Fibroblast of villous mesenchyme (primary cell): ENCODE data around the gene PACS2. TPM values are rescaled to one million over a fixed set of nuclear protein-coding genes. Genes with fewer than 3 reads are reported as not detected.

ENCODE experiments used
- DNase-seq: peaks from one replicate; pipeline ENCODE4 v3.0.0-alpha.2; 2010; ENCODE audit warnings: low read depth
- H3K4me3 ChIP-seq: 2 replicates; pipeline ENCODE4 v1.5.1; 2011; ENCODE audit warnings: low read depth, mild to moderate bottlenecking, low read length
- total RNA-seq: library from RNA; depleted of rRNA; stranded (reverse); fragments of >200 nt; gene quantifications from 2 replicates; pipeline ENCODE4 v1.2.3, GENCODE V29; 2012
- TF ChIP-seq, protein P1 (sequence below): IDR thresholded peaks from 2 replicates; pipeline ENCODE4 v1.5.1; 2012; ENCODE audit warnings: low read depth, mild to moderate bottlenecking, low read length; ENCODE audit not compliant: insufficient read depth

The PACS2 gene
- total RNA-seq, 1 donor = 35.0 TPM

DNA sequence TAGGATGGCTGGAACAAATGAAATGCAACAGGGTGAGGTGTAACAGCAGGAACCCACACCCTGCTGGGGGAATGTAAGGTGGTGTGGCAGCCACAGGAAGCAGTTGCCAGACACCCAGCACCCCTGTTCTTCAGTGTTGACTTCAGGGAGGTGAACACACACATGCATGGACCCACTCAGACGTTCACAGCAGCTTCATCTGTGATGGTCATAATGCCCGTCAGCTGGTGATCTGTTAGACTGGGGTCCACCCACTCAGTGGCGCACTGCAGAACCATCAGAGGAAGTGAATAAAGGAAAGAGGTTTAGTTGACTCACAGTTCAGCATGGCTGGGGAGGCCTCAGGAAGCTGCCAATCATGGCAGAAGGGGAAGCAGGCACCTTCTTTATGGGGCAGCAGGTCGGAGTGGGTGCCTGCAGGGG is 61.1 kb downstream of the PACS2 start:
- DNase-seq = no peak
- TF ChIP-seq, protein P1, sequence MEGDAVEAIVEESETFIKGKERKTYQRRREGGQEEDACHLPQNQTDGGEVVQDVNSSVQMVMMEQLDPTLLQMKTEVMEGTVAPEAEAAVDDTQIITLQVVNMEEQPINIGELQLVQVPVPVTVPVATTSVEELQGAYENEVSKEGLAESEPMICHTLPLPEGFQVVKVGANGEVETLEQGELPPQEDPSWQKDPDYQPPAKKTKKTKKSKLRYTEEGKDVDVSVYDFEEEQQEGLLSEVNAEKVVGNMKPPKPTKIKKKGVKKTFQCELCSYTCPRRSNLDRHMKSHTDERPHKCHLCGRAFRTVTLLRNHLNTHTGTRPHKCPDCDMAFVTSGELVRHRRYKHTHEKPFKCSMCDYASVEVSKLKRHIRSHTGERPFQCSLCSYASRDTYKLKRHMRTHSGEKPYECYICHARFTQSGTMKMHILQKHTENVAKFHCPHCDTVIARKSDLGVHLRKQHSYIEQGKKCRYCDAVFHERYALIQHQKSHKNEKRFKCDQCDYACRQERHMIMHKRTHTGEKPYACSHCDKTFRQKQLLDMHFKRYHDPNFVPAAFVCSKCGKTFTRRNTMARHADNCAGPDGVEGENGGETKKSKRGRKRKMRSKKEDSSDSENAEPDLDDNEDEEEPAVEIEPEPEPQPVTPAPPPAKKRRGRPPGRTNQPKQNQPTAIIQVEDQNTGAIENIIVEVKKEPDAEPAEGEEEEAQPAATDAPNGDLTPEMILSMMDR = no peak
- H3K4me3 ChIP-seq = no peak overlapping the region

DNA sequence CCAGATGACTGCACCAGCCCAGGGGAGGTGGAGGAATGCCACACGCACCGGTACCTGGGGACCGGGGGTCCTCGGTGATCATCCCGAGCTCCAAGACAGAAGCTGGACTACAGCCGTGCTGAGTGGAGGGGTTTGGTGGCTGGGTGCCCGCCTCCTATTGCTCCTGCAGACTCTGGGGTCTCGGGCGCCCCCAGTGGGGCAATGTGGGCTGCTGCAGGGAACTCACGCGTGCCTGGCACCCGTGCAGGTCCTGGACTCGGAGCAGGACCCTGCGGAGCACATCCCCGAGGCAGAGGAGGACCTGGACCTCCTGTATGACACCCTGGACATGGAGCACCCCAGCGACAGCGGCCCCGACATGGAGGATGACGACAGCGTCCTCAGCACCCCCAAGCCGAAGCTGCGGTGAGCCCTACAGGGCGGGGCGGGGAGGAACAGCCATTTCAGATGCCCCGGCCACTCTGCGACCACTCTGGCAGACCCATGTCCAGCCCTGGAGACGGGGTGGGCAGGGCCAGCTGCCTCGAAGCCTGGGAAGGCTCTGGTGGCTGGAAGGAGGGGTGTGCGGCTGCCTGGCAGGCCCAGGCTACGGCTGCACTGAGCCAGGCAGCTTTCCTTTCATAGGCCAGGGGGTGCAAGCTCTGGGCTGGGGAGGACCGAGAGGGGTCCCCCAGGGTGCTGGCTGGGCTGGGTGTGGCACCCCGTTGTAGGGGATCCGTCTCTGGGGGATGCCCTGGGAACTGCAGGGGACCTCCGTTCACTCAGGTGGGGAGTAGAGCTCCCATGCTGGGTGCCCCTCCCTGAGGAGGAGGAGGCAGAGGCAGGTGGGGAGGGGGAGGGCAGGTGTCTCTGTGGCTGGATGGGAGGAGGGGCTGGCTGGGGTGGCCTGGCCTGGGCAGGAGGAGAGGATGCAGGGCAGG is 62.2 kb downstream of the PACS2 start:
- TF ChIP-seq, protein P1 = no peak
- no peak overlapping the region for H3K4me3 ChIP-seq
- DNase-seq = no peak

DNA sequence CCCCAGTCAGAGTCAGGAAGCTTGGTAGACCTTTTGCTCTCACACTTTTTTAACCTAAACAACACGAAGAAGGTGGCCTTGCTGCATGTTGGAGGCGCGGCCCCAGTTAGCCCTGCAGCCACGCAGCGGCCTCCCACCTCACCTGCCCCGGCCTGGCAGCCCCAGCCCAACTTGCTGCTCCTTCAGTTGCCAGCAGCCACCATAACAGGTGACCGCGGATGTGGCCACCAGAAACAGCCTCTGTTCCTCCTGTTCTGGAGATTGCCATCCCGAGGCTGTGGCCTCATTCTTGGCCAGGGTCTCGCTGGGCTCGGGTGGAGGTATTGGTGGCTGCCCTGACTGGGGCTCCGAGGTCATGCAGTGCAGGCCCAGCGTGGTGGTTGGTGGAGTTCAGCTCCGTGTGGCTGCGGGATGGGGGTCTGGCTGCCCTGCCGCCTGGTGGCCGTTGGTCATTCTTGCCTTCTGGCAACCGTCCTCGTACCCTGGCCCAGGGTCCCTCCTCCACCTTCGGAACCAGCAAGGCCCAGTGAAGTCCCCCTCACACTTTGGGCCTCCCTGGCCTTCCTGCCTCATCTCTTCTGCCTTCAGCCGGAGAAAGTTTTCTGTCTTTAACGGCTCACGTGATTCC is 63.1 kb downstream of the PACS2 start:
- TF ChIP-seq, protein P1 = no peak
- DNase-seq = no peak
- no peak overlapping the region for H3K4me3 ChIP-seq

DNA sequence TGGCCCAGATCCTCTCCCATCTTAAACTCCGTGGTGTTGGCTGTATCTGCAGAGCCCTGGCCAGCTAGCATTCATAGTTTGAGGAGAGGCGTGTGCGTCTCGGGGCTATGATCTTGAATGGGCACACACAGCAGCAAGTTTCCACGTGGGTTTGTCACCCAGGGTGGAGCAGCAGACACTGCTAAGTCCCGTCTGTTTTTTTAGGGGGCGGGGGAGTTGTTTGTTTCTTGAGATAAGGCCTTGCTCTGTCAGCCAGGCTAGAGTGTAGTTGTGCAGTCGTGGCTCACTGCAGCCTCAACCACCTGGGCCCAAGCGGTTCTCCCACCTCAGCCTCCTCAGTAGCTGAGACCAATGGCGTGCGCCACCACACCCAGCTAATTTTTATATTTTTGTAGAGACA is 63.7 kb downstream of the PACS2 start:
- DNase-seq = no peak
- no peak overlapping the region for H3K4me3 ChIP-seq
- TF ChIP-seq, protein P1 = no peak

DNA sequence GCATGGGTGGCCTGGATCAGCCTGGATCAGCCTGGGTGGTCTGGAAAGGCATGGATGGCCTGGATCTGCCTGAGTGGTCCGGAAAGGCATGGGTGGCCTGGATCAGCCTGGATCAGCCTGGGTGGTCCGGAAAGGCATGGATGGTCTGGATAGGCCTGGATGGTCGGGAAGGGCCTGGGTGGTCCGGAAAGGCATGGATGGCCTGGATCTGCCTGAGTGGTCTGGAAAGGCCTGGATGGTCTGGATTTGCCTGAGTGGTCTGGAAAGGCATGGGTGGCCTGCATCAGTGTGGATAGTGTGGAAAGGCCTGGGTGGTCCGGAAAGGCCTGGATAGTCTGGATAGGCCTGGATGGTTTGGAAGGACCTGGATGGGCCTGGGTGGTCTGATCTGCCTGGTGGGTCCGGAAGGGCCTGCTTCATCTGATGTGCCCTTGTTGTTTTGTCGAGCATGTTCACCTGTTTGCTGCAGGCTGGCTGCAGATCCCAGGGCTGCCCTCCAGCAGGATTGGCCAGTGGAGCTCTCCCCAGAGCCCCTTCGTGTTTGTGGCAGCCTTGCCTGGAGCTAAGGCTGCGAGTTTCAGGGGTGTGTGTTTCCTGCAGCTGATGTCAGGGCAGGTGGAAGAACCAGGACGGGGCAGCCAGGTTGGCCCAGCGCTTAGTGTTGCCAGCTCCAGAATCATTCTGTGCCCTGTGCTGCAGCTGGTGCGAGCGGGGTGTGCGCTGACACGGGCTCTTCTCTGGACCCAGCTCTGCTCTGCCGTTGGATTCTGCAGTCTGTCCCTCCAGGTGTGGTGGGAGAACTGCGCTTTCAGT is 64.5 kb downstream of the PACS2 start:
- no peak for DNase-seq
- TF ChIP-seq, protein P1 = no peak
- no peak overlapping the region for H3K4me3 ChIP-seq

DNA sequence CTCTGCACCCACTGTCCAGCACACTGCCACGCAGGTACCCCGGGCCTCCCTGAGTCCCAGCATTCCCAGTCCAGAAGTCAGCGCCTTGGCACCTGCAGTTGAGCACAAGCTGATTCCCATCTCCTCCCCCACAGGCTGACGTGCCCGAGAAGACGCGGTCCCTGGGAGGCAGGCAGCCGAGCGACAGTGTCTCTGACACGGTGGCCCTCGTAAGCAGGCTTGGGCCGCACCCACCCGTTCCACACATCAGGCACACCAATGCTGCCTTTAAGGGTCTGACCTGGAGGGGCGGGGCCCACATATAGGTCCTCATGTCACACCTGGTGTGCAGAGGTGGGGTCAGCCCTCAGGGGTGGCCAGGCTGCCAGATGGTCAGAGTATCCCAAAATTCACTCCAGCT is 65.4 kb downstream of the PACS2 start:
- TF ChIP-seq, protein P1 = no peak
- no peak overlapping the region for H3K4me3 ChIP-seq
- DNase-seq = no peak
